Tibial nerve (tissue), 4 donors: ENCODE results near the gene TSPYL1. TPM values are rescaled to one million over a fixed set of nuclear protein-coding genes. Genes with fewer than 3 reads are reported as not detected.

Experiments used
- DNase-seq, 2 donors: peaks; one replicate each; pipeline ENCODE4 v3.0.0-alpha.2; 2019; ENCODE audit warnings: low spot score in 2 of 2
- H3K27ac ChIP-seq, 4 donors: fragments of 200-600 bp; sonication (generic) in 3 of 4; one replicate each; pipeline ENCODE4 v1.5.1; 2017 to 2019; ENCODE audit warnings: mild to moderate bottlenecking in 1 of 4
- H3K27me3 ChIP-seq, 2 donors: fragments of 200-600 bp; sonication (generic) in 1 of 2; one replicate each; pipeline versions ENCODE4 v1.5.1 to v1.6.0; 2017 to 2019
- H3K36me3 ChIP-seq, 3 donors: fragments of 200-600 bp; sonication (generic); one replicate each; pipeline ENCODE4 v1.5.1; 2018 to 2019
- H3K4me1 ChIP-seq, 4 donors: fragments of 200-600 bp; sonication (generic) in 3 of 4; one replicate each; pipeline ENCODE4 v1.5.1; 2017 to 2019
- H3K4me3 ChIP-seq, 4 donors: fragments of 200-600 bp; sonication (generic) in 3 of 4; one replicate each; pipeline ENCODE4 v1.5.1; 2017 to 2019; ENCODE audit warnings: mild to moderate bottlenecking in 1 of 4, moderate library complexity in 1 of 4
- H3K9me3 ChIP-seq, 4 donors: fragments of 200-600 bp; sonication (generic) in 3 of 4; one replicate each; pipeline ENCODE4 v1.5.1; 2017 to 2019
- CTCF ChIP-seq, 5 experiments: fragments of 200-600 bp in 3 of 5; fragments of 450-650 bp in 2 of 5; sonication (generic) in 3 of 5; IDR thresholded peaks; one replicate each; pipeline ENCODE4 v1.5.1; 2016 to 2019; ENCODE audit warnings: antibody characterized with exemption in 5 of 5, mild to moderate bottlenecking in 3 of 5, moderate library complexity in 2 of 5
- EP300 ChIP-seq, 2 donors: sonication (generic); formaldehyde crosslinking; IDR thresholded peaks; one replicate each; pipeline ENCODE4 v1.6.1; 2017; ENCODE audit warnings: antibody characterized with exemption in 2 of 2, mild to moderate bottlenecking in 1 of 2
- POLR2A ChIP-seq, 2 donors: fragments of 450-650 bp; IDR thresholded peaks; one replicate each; pipeline ENCODE4 v1.6.1; 2017; ENCODE audit warnings: antibody characterized with exemption in 2 of 2, mild to moderate bottlenecking in 2 of 2, moderate library complexity in 2 of 2
- WGBS, 2 donors: methylation state at CpG; one replicate each; pipeline ENCODE4 v1.1.5; 2018; 5-methylcytosine and 5-hydroxymethylcytosine counted together
- total RNA-seq, 4 donors: library from RNA; depleted of rRNA; stranded (reverse); fragments of >200 nt; gene quantifications; one replicate each; pipeline ENCODE4 v1.1.0, GENCODE V29; 2016

Gene TSPYL1
- total RNA-seq, 4 donors from 2014 or later = 39.8 to 53.6 (median 43.3) TPM

GRCh38 chr6:116239856-116240255 is 39.9 kb downstream of the TSPYL1 start:
- Histone ChIP-seq H3K4me3 (no peak overlapping the region), H3K9me3 (no peaks in the 10 kb centered on the region), H3K36me3 (peaks cover 0 to 10% (median 0%) of the 10 kb centered on the region in 3 donors), H3K4me1 (no peaks in the 10 kb centered on the region), H3K27ac (no peak overlapping the region), H3K27me3 (no peaks in the 10 kb centered on the region)
- no peak for DNase-seq
- TF ChIP-seq CTCF (IDR thresholded peaks at IDR 0.05) (no peak), EP300 (IDR thresholded peaks at IDR 0.05) (no peak), POLR2A (IDR thresholded peaks at IDR 0.05) (no peak)
- WGBS, 2 donors = 95 to 100% methylated on average over 1 of the region's 1 CpG

GRCh38 chr6:116239256-116239655 is 40.5 kb downstream of the TSPYL1 start:
- Histone ChIP-seq H3K9me3 (no peaks in the 10 kb centered on the region), H3K4me3 (no peak overlapping the region), H3K4me1 (no peaks in the 10 kb centered on the region), H3K36me3 (peaks cover 0 to 10% (median 0%) of the 10 kb centered on the region in 3 donors), H3K27ac (no peak overlapping the region), H3K27me3 (no peaks in the 10 kb centered on the region)
- TF ChIP-seq CTCF (IDR thresholded peaks at IDR 0.05) (no peak), EP300 (IDR thresholded peaks at IDR 0.05) (no peak), POLR2A (IDR thresholded peaks at IDR 0.05) (no peak)
- 95 to 96% methylated on average over 2 of the region's 2 CpGs for WGBS, 2 donors
- no peak for DNase-seq

- no peak for DNase-seq
- Histone ChIP-seq H3K27ac (no peak overlapping the region), H3K27me3 (no peaks in the 10 kb centered on the region), H3K4me3 (no peak overlapping the region), H3K36me3 (peaks cover 0 to 10% (median 0%) of the 10 kb centered on the region in 3 donors), H3K4me1 (no peaks in the 10 kb centered on the region), H3K9me3 (no peaks in the 10 kb centered on the region)
- no peak for TF ChIP-seq CTCF (IDR thresholded peaks at IDR 0.05)
- TF ChIP-seq POLR2A (IDR thresholded peaks at IDR 0.05) = no peak
- no peak for TF ChIP-seq EP300 (IDR thresholded peaks at IDR 0.05)
- WGBS, 2 donors = 79 to 80% methylated on average over 2 of the region's 2 CpGs
Measured at GRCh38 chr6:116238083-116238482, 41.6 kb downstream of the TSPYL1 start.

GRCh38 chr6:116234689-116235088 is 45.0 kb downstream of the TSPYL1 start:
- Histone ChIP-seq H3K27me3 (no peaks in the 10 kb centered on the region), H3K4me1 (no peaks in the 10 kb centered on the region), H3K9me3 (no peaks in the 10 kb centered on the region), H3K27ac (no peak overlapping the region), H3K4me3 (no peak overlapping the region), H3K36me3 (peaks cover 0 to 10% (median 0%) of the 10 kb centered on the region in 3 donors)
- 73 to 82% methylated on average over 3 of the region's 3 CpGs for WGBS, 2 donors
- DNase-seq = no peak
- TF ChIP-seq POLR2A (IDR thresholded peaks at IDR 0.05) (no peak), EP300 (IDR thresholded peaks at IDR 0.05) (no peak), CTCF (IDR thresholded peaks at IDR 0.05) (no peak)

DNA sequence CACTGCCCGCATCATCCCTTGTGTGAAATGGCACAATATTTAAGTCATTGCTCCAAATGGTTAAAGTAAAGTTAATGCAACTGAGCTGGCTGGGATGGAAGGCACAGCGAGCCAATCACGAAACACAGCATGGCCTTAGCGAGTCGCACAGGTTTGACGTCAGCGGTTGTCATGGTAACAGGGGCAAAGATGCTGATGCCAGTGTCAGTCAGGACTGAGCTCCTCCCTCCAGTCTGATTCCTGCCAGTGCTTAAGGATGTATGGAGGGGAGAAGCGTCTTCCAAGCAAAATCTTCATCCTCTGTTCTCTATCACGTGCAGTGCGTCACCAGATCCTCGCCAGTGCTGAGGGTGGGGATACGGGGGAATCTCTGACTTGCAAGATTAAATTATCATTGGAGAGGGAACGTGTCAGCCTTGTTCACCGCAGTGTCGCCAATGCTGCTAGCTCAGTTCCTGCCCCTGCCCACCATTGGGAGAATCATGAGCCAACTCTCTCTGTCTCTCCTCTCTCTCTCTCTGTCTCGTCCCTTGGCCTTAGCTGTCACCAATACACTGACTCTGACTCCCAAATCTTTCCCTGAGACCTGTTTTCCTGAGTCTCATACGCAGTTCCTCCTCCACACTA is 50.3 kb downstream of the TSPYL1 start:
- Histone ChIP-seq H3K27me3 (no peaks in the 10 kb centered on the region), H3K36me3 (peaks cover 0 to 3% (median 0%) of the 10 kb centered on the region in 3 donors), H3K4me1 (peaks cover 0 to 5% (median 0%) of the 10 kb centered on the region in 4 donors), H3K27ac (peak overlapping the region in 2 of 4 donors; percentile 25 to 28), H3K4me3 (peak overlapping the region; percentile 5 to 40 (median 9)), H3K9me3 (no peaks in the 10 kb centered on the region)
- DNase-seq = peak; percentile 77 to 86
- 50 to 57% methylated on average over 17 of the region's 17 CpGs for WGBS, 2 donors
- peak in 1 of 2 donors; percentile 16 for TF ChIP-seq EP300 (IDR thresholded peaks at IDR 0.05)
- no peak for TF ChIP-seq POLR2A (IDR thresholded peaks at IDR 0.05)
- no peak for TF ChIP-seq CTCF (IDR thresholded peaks at IDR 0.05)
